IMR-90 (cell line): ENCODE data around the gene XRCC4. TPM values are rescaled to one million over a fixed set of nuclear protein-coding genes. Genes with fewer than 3 reads are reported as not detected.

ENCODE experiments used
- ATAC-seq: fragments of 200-7000 bp; cut with Tn5 transposase; 2 replicates; pipeline ENCODE4 v1.9.1; 2020; ENCODE audit warnings: low read depth, mild to moderate bottlenecking, moderate library complexity
- BruUV-seq: library from RNA; stranded (reverse); fragments of 400-500 nt; replicated peaks from 2 replicates; lab custom pipeline; 2021; lab: Mats Ljungman, UMichigan
- CTCF ChIA-PET: fragments of 300-600 bp; formaldehyde crosslinking; extraction: SDS; loops from one replicate; lab custom pipeline; 2021; ENCODE audit warnings: antibody characterized with exemption; lab: Yijun Ruan, JAX
- POLR2A ChIA-PET: fragments of 300-600 bp; sonication (Branson Sonifier 250); formaldehyde crosslinking; loops from one replicate; lab custom pipeline; 2022; ENCODE audit warnings: antibody characterized with exemption; ENCODE audit not compliant: unreplicated experiment; lab: Charles Lee
- DNase-seq: peaks from one replicate; pipeline ENCODE4 v3.0.0; 2013
- H2AFZ ChIP-seq: replicated peaks from 2 replicates; pipeline ENCODE3; 2013; ENCODE audit warnings: low read length, mild to moderate bottlenecking; ENCODE audit not compliant: poor library complexity
- H2AK5ac ChIP-seq: 2 replicates; pipeline ENCODE4 v1.6.1; 2013; ENCODE audit warnings: low read depth, low read length, inconsistent platforms
- H2AK9ac ChIP-seq: replicated peaks from 2 replicates; pipeline ENCODE3; 2013; ENCODE audit warnings: mild to moderate bottlenecking, low read depth, low read length, moderate library complexity; ENCODE audit not compliant: poor library complexity
- H2BK120ac ChIP-seq: 2 replicates; pipeline ENCODE4 v1.6.1; 2013; ENCODE audit warnings: low read depth, low read length, inconsistent platforms
- H2BK15ac ChIP-seq: 3 replicates; pipeline ENCODE4 v1.6.1; 2013; ENCODE audit warnings: low read depth, low read length, inconsistent platforms
- H2BK20ac ChIP-seq: 2 replicates; pipeline ENCODE4 v1.6.1; 2013; ENCODE audit warnings: low read depth, mild to moderate bottlenecking, inconsistent platforms, low read length, moderate library complexity
- H2BK5ac ChIP-seq: 2 replicates; pipeline ENCODE4 v1.6.1; 2013; ENCODE audit warnings: mild to moderate bottlenecking, low read depth, low read length, inconsistent platforms; ENCODE audit not compliant: poor library complexity, severe bottlenecking
- H3K14ac ChIP-seq: replicated peaks from 2 replicates; pipeline ENCODE4 v1.6.1; 2013; ENCODE audit warnings: low read depth, low read length, inconsistent platforms
- H3K18ac ChIP-seq: 2 replicates; pipeline ENCODE4 v1.6.1; 2013; ENCODE audit warnings: low read depth, low read length, control low read depth
- H3K23ac ChIP-seq: 2 replicates; pipeline ENCODE4 v1.6.1; 2013; ENCODE audit warnings: low read depth, low read length, inconsistent platforms
- H3K27ac ChIP-seq: 2 replicates; pipeline ENCODE4 v1.5.1; 2013; ENCODE audit warnings: mild to moderate bottlenecking, control low read depth, low read length; ENCODE audit not compliant: insufficient read depth
- H3K27me3 ChIP-seq: 2 replicates; pipeline ENCODE4 v1.6.1; 2013; ENCODE audit warnings: low read length; ENCODE audit not compliant: control insufficient read depth, insufficient read depth
- H3K36me3 ChIP-seq: 2 replicates; pipeline ENCODE4 v1.6.1; 2013; ENCODE audit warnings: low read length, mixed read lengths; ENCODE audit not compliant: control insufficient read depth, insufficient read depth
- H3K4ac ChIP-seq: 2 replicates; pipeline ENCODE4 v1.6.1; 2013; ENCODE audit warnings: low read depth, low read length, inconsistent platforms
- H3K4me1 ChIP-seq: 2 replicates; pipeline ENCODE4 v1.6.1; 2013; ENCODE audit warnings: low read length, mixed read lengths; ENCODE audit not compliant: control insufficient read depth, insufficient read depth
- H3K4me2 ChIP-seq: 2 replicates; pipeline ENCODE4 v1.6.1; 2013; ENCODE audit warnings: low read depth, mild to moderate bottlenecking, control low read depth, low read length, moderate library complexity
- H3K4me3 ChIP-seq: 2 replicates; pipeline ENCODE4 v1.5.1; 2013; ENCODE audit warnings: low read depth, mild to moderate bottlenecking, control low read depth, low read length, moderate library complexity; ENCODE audit not compliant: insufficient read depth
- H3K56ac ChIP-seq: 2 replicates; pipeline ENCODE4 v1.6.1; 2013; ENCODE audit warnings: low read length, inconsistent platforms; ENCODE audit not compliant: insufficient read depth; ENCODE audit errors: extremely low read depth
- H3K79me1 ChIP-seq, 2 experiments: 2 replicates each; pipeline ENCODE4 v1.6.1; 2013; ENCODE audit warnings: low read length in 2 of 2, inconsistent platforms in 1 of 2, low read depth in 1 of 2
- H3K9ac ChIP-seq: 2 replicates; pipeline ENCODE4 v1.6.1; 2013; ENCODE audit warnings: low read depth, low read length, control low read depth
- H3K9me1 ChIP-seq: 2 replicates; pipeline ENCODE4 v1.6.1; 2013; ENCODE audit warnings: low read length, inconsistent platforms; ENCODE audit not compliant: insufficient read depth
- H3K9me3 ChIP-seq: 2 replicates; pipeline ENCODE4 v1.6.1; 2013; ENCODE audit warnings: low read length; ENCODE audit not compliant: control insufficient read depth, insufficient read depth
- H4K20me1 ChIP-seq: 2 replicates; pipeline ENCODE4 v1.6.1; 2013; ENCODE audit warnings: low read length, inconsistent platforms; ENCODE audit not compliant: insufficient read depth
- H4K5ac ChIP-seq: 2 replicates; pipeline ENCODE4 v1.6.1; 2013; ENCODE audit warnings: mild to moderate bottlenecking, low read depth, low read length, control low read depth
- H4K8ac ChIP-seq, 2 experiments: 2 replicates each; pipeline ENCODE4 v1.6.1; 2013; ENCODE audit warnings: low read depth in 2 of 2, low read length in 2 of 2, control low read depth in 1 of 2, inconsistent platforms in 1 of 2
- H4K91ac ChIP-seq: 2 replicates; pipeline ENCODE4 v1.6.1; 2013; ENCODE audit warnings: low read depth, low read length, inconsistent platforms; ENCODE audit not compliant: insufficient read depth
- BHLHE40 ChIP-seq: fragments of 150-350 bp; IDR thresholded peaks from 2 replicates; pipeline ENCODE4 v1.6.1; 2016; ENCODE audit warnings: mild to moderate bottlenecking, low read depth, low read length
- CEBPB ChIP-seq: IDR thresholded peaks from 2 replicates; pipeline ENCODE4 v1.6.1; 2012; ENCODE audit warnings: low read depth, low read length, improper control_type of control experiment
- CHD1 ChIP-seq: IDR thresholded peaks from 2 replicates; pipeline ENCODE4 v1.6.1; 2012; ENCODE audit warnings: low read depth, low read length, improper control_type of control experiment
- CTCF ChIP-seq: conservative IDR thresholded peaks from 2 replicates; pipeline ENCODE4 v1.5.1; 2012; ENCODE audit warnings: mild to moderate bottlenecking, low read depth, low read length, improper control_type of control experiment
- ELK1 ChIP-seq: fragments of 150-350 bp; IDR thresholded peaks from 2 replicates; pipeline ENCODE4 v1.6.1; 2016; ENCODE audit warnings: low read depth, mild to moderate bottlenecking, low read length, moderate library complexity, borderline replicate concordance
- FOS ChIP-seq: fragments of 150-350 bp; IDR thresholded peaks from 2 replicates; pipeline ENCODE4 v1.6.1; 2016; ENCODE audit warnings: low read depth, low read length
- MAFK ChIP-seq: IDR thresholded peaks from 2 replicates; pipeline ENCODE4 v1.6.1; 2012; ENCODE audit warnings: low read depth, low read length, improper control_type of control experiment
- MXI1 ChIP-seq: IDR thresholded peaks from 2 replicates; pipeline ENCODE4 v1.6.1; 2012; ENCODE audit warnings: low read depth, mild to moderate bottlenecking, low read length, moderate library complexity, borderline replicate concordance
- NFE2L2 ChIP-seq: fragments of 150-350 bp; IDR thresholded peaks from 2 replicates; pipeline ENCODE4 v1.6.1; 2016; ENCODE audit warnings: low read depth, mild to moderate bottlenecking, low read length
- POLR2A ChIP-seq: IDR thresholded peaks from 2 replicates; pipeline ENCODE4 v1.6.1; 2012; ENCODE audit warnings: mild to moderate bottlenecking, low read depth, low read length
- RAD21 ChIP-seq: IDR thresholded peaks from 2 replicates; pipeline ENCODE4 v1.6.1; 2012; ENCODE audit warnings: low read length, improper control_type of control experiment
- RFX5 ChIP-seq: IDR thresholded peaks from 2 replicates; pipeline ENCODE4 v1.8.0; 2012; ENCODE audit warnings: low read depth, mild to moderate bottlenecking, low read length, moderate library complexity
- SMC3 ChIP-seq: fragments of 150-350 bp; IDR thresholded peaks from 2 replicates; pipeline ENCODE4 v1.6.1; 2016; ENCODE audit warnings: low read depth, mild to moderate bottlenecking, antibody characterized with exemption, low read length, moderate library complexity
- USF2 ChIP-seq: fragments of 150-350 bp; IDR thresholded peaks from 2 replicates; pipeline ENCODE4 v1.6.1; 2017; ENCODE audit warnings: mild to moderate bottlenecking, antibody characterized with exemption, low read length, low read depth
- dilution Hi-C: fragments of 300-500 bp; cut with HindIII; formaldehyde crosslinking; loops from one replicate; pipeline ENCODE4 v1.14.3; 2018; ENCODE audit warnings: low sequenced_read_pairs; ENCODE audit not compliant: unreplicated experiment
- in situ Hi-C: fragments of 300-500 bp; cut with MboI; formaldehyde crosslinking; loops from 3 replicates; pipeline ENCODE4 v1.14.3; 2019; ENCODE audit warnings: low sequenced_read_pairs, inconsistent platforms, mixed read lengths
- intact Hi-C: fragments of 100-400 bp; cut with micrococcal nuclease; formaldehyde crosslinking; loops from 2 replicates; pipeline ENCODE4 v1.10.0; 2022
- polyA plus RNA-seq, 3 experiments: library from polyadenylated mRNA; depleted of rRNA; stranded (reverse); fragments of >200 nt; gene quantifications; 2 replicates each; pipeline ENCODE4 v1.2.3, GENCODE V29; 2012; ENCODE audit warnings: low replicate concordance in 1 of 3
- total RNA-seq: library from RNA; depleted of rRNA; stranded (reverse); fragments of >200 nt; gene quantifications from 2 replicates; pipeline ENCODE4 v1.2.3, GENCODE V29; 2012

Gene XRCC4
- total and polyA plus RNA-seq, 2 of the 4 experiments (the other 2 are of a cell fraction), result 3.5 to 4.7 TPM

GRCh38 chr5:83321483-83322055 lies 244.2 kb downstream of the XRCC4 start:
- H2AFZ ChIP-seq, result no peak overlapping the region
- in situ Hi-C loops (no loop called here), intact Hi-C loops (no loop called here), dilution Hi-C loops (no loop called here)
- H3K18ac ChIP-seq, result no peak overlapping the region
- H3K27me3 ChIP-seq, result no peaks in the 10 kb centered on the region
- H3K4ac ChIP-seq, result no peak overlapping the region
- H3K79me1 ChIP-seq, result no peaks in the 10 kb centered on the region
- 0 out of 2 replicates have a peak, but pooled peaks cover 4% of the 10 kb centered on the region for H3K9me1 ChIP-seq
- BruUV-seq, result no TSS peak
- no peak overlapping the region for H3K23ac ChIP-seq
- H4K91ac ChIP-seq, result no peak overlapping the region
- H3K4me3 ChIP-seq, result no peak overlapping the region
- peak; percentile 17; the same call in 1 of the 2 replicates for ATAC-seq
- H3K36me3 ChIP-seq, result no peaks in the 10 kb centered on the region
- DNase-seq, result no peak
- H3K9me3 ChIP-seq, result no peaks in the 10 kb centered on the region
- no peak overlapping the region for H2BK15ac ChIP-seq
- H2AK5ac ChIP-seq, result no peak overlapping the region
- no peak overlapping the region for H2BK120ac ChIP-seq
- no peak overlapping the region for H4K8ac ChIP-seq
- no peak for TF ChIP-seq RAD21
- no peak for TF ChIP-seq CHD1
- no peak for TF ChIP-seq BHLHE40
- TF ChIP-seq MAFK, result no peak
- no peak for TF ChIP-seq FOS
- TF ChIP-seq CTCF, result no peak
- no peak for TF ChIP-seq ELK1
- no peak for TF ChIP-seq POLR2A
- TF ChIP-seq NFE2L2, result no peak
- TF ChIP-seq RFX5, result no peak
- TF ChIP-seq CEBPB, result no peak
- TF ChIP-seq USF2, result no peak
- TF ChIP-seq MXI1, result no peak
- TF ChIP-seq SMC3, result no peak
- H2BK20ac ChIP-seq, result no peak overlapping the region
- no peak overlapping the region for H3K14ac ChIP-seq
- no peaks in the 10 kb centered on the region for H3K4me1 ChIP-seq
- ChIA-PET CTCF (no interaction called here), POLR2A (no interaction called here)
- H2BK5ac ChIP-seq, result no peak overlapping the region
- H4K5ac ChIP-seq, result no peak overlapping the region
- H2AK9ac ChIP-seq, result no peak overlapping the region
- no peak overlapping the region for H3K27ac ChIP-seq
- no peak overlapping the region for H3K9ac ChIP-seq
- no peak overlapping the region for H3K4me2 ChIP-seq
- no peak overlapping the region for H3K56ac ChIP-seq
- no peaks in the 10 kb centered on the region for H4K20me1 ChIP-seq
